K562 (cell line): ENCODE data around the gene CD69. TPM values are rescaled to one million over a fixed set of nuclear protein-coding genes. Genes with fewer than 3 reads are reported as not detected.

Experiments used
- CREB5 ChIP-seq: fragments of 250-450 bp; sonication (Bioruptor Pico); IDR thresholded peaks from 2 replicates; pipeline ENCODE4 v1.5.0; 2020; ENCODE audit warnings: mild to moderate bottlenecking
- CTBP1 ChIP-seq: fragments of 450-650 bp; IDR thresholded peaks from 2 replicates; pipeline ENCODE4 v1.6.1; 2016; ENCODE audit warnings: borderline replicate concordance
- DIDO1 ChIP-seq: fragments of 450-650 bp; IDR thresholded peaks from 2 replicates; pipeline ENCODE4 v1.6.1; 2016; ENCODE audit warnings: low read depth, missing biosample characterization, missing genetic modification characterization
- E4F1 ChIP-seq: fragments of 250-450 bp; sonication (Bioruptor Pico); IDR thresholded peaks from 2 replicates; pipeline ENCODE4 v1.5.0; 2021; ENCODE audit warnings: mild to moderate bottlenecking, borderline replicate concordance
- FOXK2 ChIP-seq, 2 experiments: fragments of 450-650 bp; IDR thresholded peaks in 1 of 2; conservative IDR thresholded peaks in 1 of 2; 2 replicates each; pipeline ENCODE4 v1.6.1; 2016; ENCODE audit warnings: low read depth in 2 of 2, mild to moderate bottlenecking in 1 of 2
- FOXO4 ChIP-seq: fragments of 450-650 bp; formaldehyde crosslinking; IDR thresholded peaks from 2 replicates; pipeline ENCODE4 v1.4.0; 2020; ENCODE audit warnings: mild to moderate bottlenecking, moderate library complexity
- JUND ChIP-seq, 2 experiments: IDR thresholded peaks; 2 replicates in 1 of 2; 3 replicates in 1 of 2; pipeline ENCODE4 v1.6.1; 2011; ENCODE audit warnings: borderline replicate concordance in 2 of 2, low read depth in 2 of 2, low read length in 2 of 2, improper control_type of control experiment in 1 of 2, missing biosample characterization in 1 of 2, missing genetic modification characterization in 1 of 2, missing genetic modification reagents in 1 of 2
- MXD1 ChIP-seq: fragments of 250-450 bp; sonication (Bioruptor Pico); IDR thresholded peaks from 2 replicates; pipeline ENCODE4 v1.8.0; 2021; ENCODE audit warnings: borderline replicate concordance, mild to moderate bottlenecking, moderate library complexity; ENCODE audit not compliant: poor library complexity, severe bottlenecking
- NFYB ChIP-seq: IDR thresholded peaks from 2 replicates; pipeline ENCODE4 v1.6.1; 2011; ENCODE audit warnings: mild to moderate bottlenecking, moderate library complexity; ENCODE audit not compliant: insufficient read length; ENCODE audit errors: extremely low read depth
- PCBP2 ChIP-seq: fragments of 200-400 bp; formaldehyde crosslinking; IDR thresholded peaks from 2 replicates; pipeline ENCODE4 v1.6.1; 2018; ENCODE audit warnings: low read length, low read depth, mild to moderate bottlenecking, moderate library complexity; ENCODE audit not compliant: poor library complexity, severe bottlenecking
- PPARD ChIP-seq: fragments of 250-450 bp; sonication (Bioruptor Pico); IDR thresholded peaks from 2 replicates; pipeline ENCODE4 v1.8.0; 2022; ENCODE audit warnings: inconsistent platforms, mild to moderate bottlenecking, moderate library complexity
- SETDB1 ChIP-seq: IDR thresholded peaks from one replicate; pipeline ENCODE4 v1.6.1; 2012; ENCODE audit warnings: low read length, control low read depth, inconsistent platforms
- SLC30A9 ChIP-seq: fragments of 250-450 bp; sonication (Bioruptor Pico); IDR thresholded peaks from 2 replicates; pipeline ENCODE4 v1.8.0; 2022; ENCODE audit warnings: mild to moderate bottlenecking, moderate library complexity
- SMC3 ChIP-seq: conservative IDR thresholded peaks from 2 replicates; pipeline ENCODE4 v1.6.1; 2011; ENCODE audit warnings: low read depth, low read length, improper control_type of control experiment; ENCODE audit not compliant: insufficient read depth
- THAP12 ChIP-seq: fragments of 250-450 bp; sonication (Bioruptor Pico); IDR thresholded peaks from 2 replicates; pipeline ENCODE4 v1.9.0; 2021; ENCODE audit warnings: mild to moderate bottlenecking, inconsistent platforms
- ZNF224 ChIP-seq: sonication (generic); formaldehyde crosslinking; IDR thresholded peaks from 2 replicates; pipeline ENCODE4 v1.8.0; 2022; ENCODE audit warnings: mild to moderate bottlenecking, missing genetic modification reagents
- ZNF695 ChIP-seq: fragments of 450-650 bp; formaldehyde crosslinking; IDR thresholded peaks from 2 replicates; pipeline ENCODE4 v1.4.0; 2020; ENCODE audit warnings: mild to moderate bottlenecking, moderate library complexity
- ZNF780A ChIP-seq: fragments of 250-450 bp; sonication (Bioruptor Pico); IDR thresholded peaks from 2 replicates; pipeline ENCODE4 v1.5.0; 2021; ENCODE audit warnings: mild to moderate bottlenecking
- polyA plus RNA-seq, 8 experiments: library from polyadenylated mRNA; depleted of rRNA in 4 of 8; stranded (reverse) in 5 of 8; unstranded in 3 of 8; fragments of >200 nt; fragmentation: Nextera tagmentation in 2 of 8; fragmentation: Illumina TruSeq in 1 of 8; extraction: Ambion mirVana in 2 of 8; extraction: Trizol in 1 of 8; gene quantifications; 2 replicates each; pipeline versions ENCODE4 v1.2.1 to v1.2.3, GENCODE V29; 2011 to 2014; ENCODE audit warnings: inconsistent platforms in 1 of 8, missing spikeins in 1 of 8
- total RNA-seq, 7 experiments: library from RNA; depleted of rRNA in 6 of 7; stranded (reverse); fragments of >200 nt in 6 of 7; fragmentation: Illumina TruSeq in 2 of 7; extraction: Trizol in 2 of 7; gene quantifications; 2 replicates each; pipeline versions ENCODE4 v1.2.1 to v1.2.3, GENCODE V29; 2011 to 2021; ENCODE audit warnings: low replicate concordance in 1 of 7

The CD69 gene
- total and polyA plus RNA-seq, 9 of the 15 experiments (the other 6 are each of a cell fraction or from before 2014, with no cell fraction given), result 11.7 to 243 (median 54.4) TPM

GRCh38 chr12:9760699-9761418, at the start of gene CD69 (continued):
- TF ChIP-seq FOXO4 (CRISPR knock-in tag) (no peak), ZNF780A (CRISPR knock-in tag) (no peak), PCBP2 (no peak), NFYB (no peak), MXD1 (no peak), SETDB1 (no peak), THAP12 (CRISPR knock-in tag) (no peak), SMC3 (no peak), DIDO1 (tag) (no peak), JUND (IDR thresholded peaks at IDR 0.05; ENCODE audit: borderline replicate concordance, low read depth, low read length) (peak; percentile 35; the same call in 1 of the 2 replicates), JUND (tag; IDR thresholded peaks at IDR 0.05; ENCODE audit: borderline replicate concordance, low read depth, low read length) (no peak), PPARD (no peak), ZNF224 (CRISPR knock-in tag) (no peak), CREB5 (CRISPR knock-in tag) (no peak), SLC30A9 (no peak), FOXK2 (conservative IDR thresholded peaks at IDR 0.05 in 1 of 2, IDR thresholded peaks at IDR 0.05 in 1 of 2; ENCODE audit: low read depth in 2 of 2) (peak in 1 of 2 experiments; percentile 47; a peak in 2 of 4 replicates), CTBP1 (peak; percentile 33; the same call in 1 of the 2 replicates), E4F1 (CRISPR knock-in tag) (no peak), ZNF695 (CRISPR knock-in tag) (no peak)
